Measurements from ENCODE around the gene LCN15. TPM values are rescaled to one million over a fixed set of nuclear protein-coding genes. Genes with fewer than 3 reads are reported as not detected.

The LCN15 gene
- total and polyA plus RNA-seq, 10 of the 15 experiments (the other 5 are each of a cell fraction or from before 2014, with no cell fraction given): 0.37 to 0.50 TPM; not detected in 8

DNA sequence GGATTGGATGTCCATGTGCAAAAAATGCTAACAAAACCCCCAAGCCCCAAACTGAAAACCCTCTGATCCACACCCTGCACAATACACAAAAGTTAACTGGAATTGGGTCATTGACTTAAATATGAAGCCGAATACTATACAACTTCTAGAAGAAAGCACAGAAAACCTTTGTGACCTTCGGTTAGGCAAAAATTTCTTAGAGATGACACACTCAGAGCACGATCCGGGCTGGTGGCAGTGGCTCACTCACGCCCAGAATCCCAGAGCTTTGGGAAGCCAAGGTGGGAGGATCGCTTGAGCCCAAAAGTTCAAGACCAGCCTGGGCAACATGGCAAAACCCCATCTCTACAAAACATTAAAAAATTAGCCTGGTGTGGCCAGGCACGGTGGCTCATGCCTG is 53.8 kb downstream of the LCN15 start:
- Histone ChIP-seq H3K79me2 (ENCODE audit: control insufficient read depth, insufficient read depth, low read length) (no peaks in the 10 kb centered on the region), H2AFZ (ENCODE audit: control insufficient read depth, low read depth, low read length) (no peak overlapping the region), H3K27ac (ENCODE audit: control insufficient read depth, insufficient read depth) (no peak overlapping the region), H3K4me1 (ENCODE audit: control insufficient read depth, insufficient read depth, low read length) (no peaks in the 10 kb centered on the region), H3K27me3 (replicated peaks in 1 of 2; ENCODE audit: control insufficient read depth in 2 of 2, insufficient read depth in 2 of 2, low read length in 1 of 2) (peaks cover 2 to 7% of the 10 kb centered on the region in 2 experiments), H3K36me3 (ENCODE audit: control insufficient read depth in 2 of 2, insufficient read depth in 2 of 2, low read length in 1 of 2) (no peaks in the 10 kb centered on the region), H3K4me2 (ENCODE audit: control insufficient read depth, insufficient read depth) (no peak overlapping the region), H3K4me3 (no peak overlapping the region), H3K9me3 (replicated peaks; ENCODE audit: control insufficient read depth, insufficient read depth, low read length) (no peaks in the 10 kb centered on the region), H4K20me1 (ENCODE audit: control insufficient read depth, insufficient read depth) (no peaks in the 10 kb centered on the region), H3K9ac (ENCODE audit: control insufficient read depth, insufficient read depth, low read length) (no peak overlapping the region)
- no TSS peak for BruUV-seq (replicated peaks)
- FAIRE-seq: no peak
- ChIA-PET CTCF (no interaction called here), RAD21 (ENCODE audit: unreplicated experiment) (no interaction called here), SMC1A (ENCODE audit: uncharacterized antibody, unreplicated experiment) (no interaction called here), POLR2A (no interaction called here)
- intact Hi-C loops (cut with micrococcal nuclease; ENCODE audit: unreplicated experiment): no loop called here
- no peak for ATAC-seq
- no peak for DNase-seq (ENCODE audit: low read depth, low spot score)
- WGBS (ENCODE audit: insufficient coverage, insufficient replicate concordance, low lambda C conversion rate, missing lambda C conversion rate): 39% methylated on average over 7 of the region's 7 CpGs
- in situ Hi-C loops (cut with MboI): no loop called here
- TF ChIP-seq PML (IDR thresholded peaks at IDR 0.05; ENCODE audit: low read length) (no peak), CHD2 (IDR thresholded peaks at IDR 0.05; ENCODE audit: borderline replicate concordance, low read depth, low read length) (no peak), ZBED1 (IDR thresholded peaks at IDR 0.05; ENCODE audit: borderline replicate concordance) (no peak), HDAC6 (IDR thresholded peaks at IDR 0.05; ENCODE audit: unreplicated experiment) (no peak)
- TF ChIP-seq, protein P1, sequence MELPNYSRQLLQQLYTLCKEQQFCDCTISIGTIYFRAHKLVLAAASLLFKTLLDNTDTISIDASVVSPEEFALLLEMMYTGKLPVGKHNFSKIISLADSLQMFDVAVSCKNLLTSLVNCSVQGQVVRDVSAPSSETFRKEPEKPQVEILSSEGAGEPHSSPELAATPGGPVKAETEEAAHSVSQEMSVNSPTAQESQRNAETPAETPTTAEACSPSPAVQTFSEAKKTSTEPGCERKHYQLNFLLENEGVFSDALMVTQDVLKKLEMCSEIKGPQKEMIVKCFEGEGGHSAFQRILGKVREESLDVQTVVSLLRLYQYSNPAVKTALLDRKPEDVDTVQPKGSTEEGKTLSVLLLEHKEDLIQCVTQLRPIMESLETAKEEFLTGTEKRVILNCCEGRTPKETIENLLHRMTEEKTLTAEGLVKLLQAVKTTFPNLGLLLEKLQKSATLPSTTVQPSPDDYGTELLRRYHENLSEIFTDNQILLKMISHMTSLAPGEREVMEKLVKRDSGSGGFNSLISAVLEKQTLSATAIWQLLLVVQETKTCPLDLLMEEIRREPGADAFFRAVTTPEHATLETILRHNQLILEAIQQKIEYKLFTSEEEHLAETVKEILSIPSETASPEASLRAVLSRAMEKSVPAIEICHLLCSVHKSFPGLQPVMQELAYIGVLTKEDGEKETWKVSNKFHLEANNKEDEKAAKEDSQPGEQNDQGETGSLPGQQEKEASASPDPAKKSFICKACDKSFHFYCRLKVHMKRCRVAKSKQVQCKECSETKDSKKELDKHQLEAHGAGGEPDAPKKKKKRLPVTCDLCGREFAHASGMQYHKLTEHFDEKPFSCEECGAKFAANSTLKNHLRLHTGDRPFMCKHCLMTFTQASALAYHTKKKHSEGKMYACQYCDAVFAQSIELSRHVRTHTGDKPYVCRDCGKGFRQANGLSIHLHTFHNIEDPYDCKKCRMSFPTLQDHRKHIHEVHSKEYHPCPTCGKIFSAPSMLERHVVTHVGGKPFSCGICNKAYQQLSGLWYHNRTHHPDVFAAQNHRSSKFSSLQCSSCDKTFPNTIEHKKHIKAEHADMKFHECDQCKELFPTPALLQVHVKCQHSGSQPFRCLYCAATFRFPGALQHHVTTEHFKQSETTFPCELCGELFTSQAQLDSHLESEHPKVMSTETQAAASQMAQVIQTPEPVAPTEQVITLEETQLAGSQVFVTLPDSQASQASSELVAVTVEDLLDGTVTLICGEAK (IDR thresholded peaks at IDR 0.05; ENCODE audit: borderline replicate concordance): no peak

Small RNAs within 50 kb of the gene (microRNA-seq; reads per million reads assigned to microRNA genes)
- gene MIR6722: not detected

Small RNAs within 50 kb of the gene (small RNA-seq; reads per million reads assigned to genes)
- not detected for gene AL355987.2
- not detected for gene ATP6V1G1P3
- gene MIR6722: not detected

Other genes starting within 250 kb of the LCN15 start
Only the 7 nearest of the 22 such genes appear.
- 0.11 and 0.28 TPM in 2 replicates for gene DIPK1B, start 51.9 kb downstream of the LCN15 start, total RNA-seq (2014; rRNA removed)
- gene DIPK1B, start 51.9 kb downstream of the LCN15 start, total RNA-seq (2014; rRNA removed; fragmentation: Illumina TruSeq; extraction: Trizol): 0.09 TPM in 2 replicates
- gene DIPK1B, start 51.9 kb downstream of the LCN15 start, total RNA-seq (2021): 0.21 and 0.32 TPM in 2 replicates
- gene DIPK1B, start 51.9 kb downstream of the LCN15 start, polyA plus RNA-seq (2011; rRNA removed): 0.06 and 0.12 TPM in 2 replicates
- gene DIPK1B, start 51.9 kb downstream of the LCN15 start, polyA plus RNA-seq (2014; fragmentation: Illumina TruSeq; extraction: Trizol): not detected in 2 replicates
- not detected for gene DIPK1B, start 51.9 kb downstream of the LCN15 start, polyA plus RNA-seq (2014; fragmentation: Nextera tagmentation; extraction: Ambion mirVana)
- gene DIPK1B, start 51.9 kb downstream of the LCN15 start, polyA plus RNA-seq (2014; rRNA removed): 0.16 and 0.20 TPM in 2 replicates
- gene DIPK1B, start 51.9 kb downstream of the LCN15 start, polyA plus RNA-seq (2016; fragmentation: Nextera tagmentation; extraction: Ambion mirVana): under 1 TPM; 0.08 to 0.13 TPM
- gene LCN10, start 21.6 kb downstream of the LCN15 start, total RNA-seq (2014; rRNA removed): 0.06 TPM in 1 of 2 replicates, not detected in the other
- gene LCN10, start 21.6 kb downstream of the LCN15 start, total RNA-seq (2014; rRNA removed; fragmentation: Illumina TruSeq; extraction: Trizol): 0.18 and 0.28 TPM in 2 replicates
- 0.21 and 0.51 TPM in 2 replicates for gene LCN10, start 21.6 kb downstream of the LCN15 start, total RNA-seq (2021)
- 1.3 TPM in 2 replicates for gene LCN10, start 21.6 kb downstream of the LCN15 start, polyA plus RNA-seq (2011; rRNA removed)
- gene LCN10, start 21.6 kb downstream of the LCN15 start, polyA plus RNA-seq (2014; fragmentation: Illumina TruSeq; extraction: Trizol): 0.16 TPM in 1 of 2 replicates, not detected in the other
- under 1 TPM in 1 of 2 experiments, not detected in 1; 0.11 TPM for gene LCN10, start 21.6 kb downstream of the LCN15 start, polyA plus RNA-seq (2014; fragmentation: Nextera tagmentation; extraction: Ambion mirVana)
- 0.06 and 0.35 TPM in 2 replicates for gene LCN10, start 21.6 kb downstream of the LCN15 start, polyA plus RNA-seq (2014; rRNA removed)
- 1 to 10 TPM in 1 of 2 experiments, under 1 TPM in 1; 0.39 to 1.1 TPM for gene LCN10, start 21.6 kb downstream of the LCN15 start, polyA plus RNA-seq (2016; fragmentation: Nextera tagmentation; extraction: Ambion mirVana)
- gene LCN6, start 16.0 kb downstream of the LCN15 start, total RNA-seq (2014; rRNA removed): not detected in 2 replicates
- not detected in 2 replicates for gene LCN6, start 16.0 kb downstream of the LCN15 start, total RNA-seq (2014; rRNA removed; fragmentation: Illumina TruSeq; extraction: Trizol)
- not detected in 2 replicates for gene LCN6, start 16.0 kb downstream of the LCN15 start, total RNA-seq (2021)
- gene LCN6, start 16.0 kb downstream of the LCN15 start, polyA plus RNA-seq (2011; rRNA removed): not detected in 2 replicates
- not detected in 2 replicates for gene LCN6, start 16.0 kb downstream of the LCN15 start, polyA plus RNA-seq (2014; fragmentation: Illumina TruSeq; extraction: Trizol)
- not detected for gene LCN6, start 16.0 kb downstream of the LCN15 start, polyA plus RNA-seq (2014; fragmentation: Nextera tagmentation; extraction: Ambion mirVana)
- gene LCN6, start 16.0 kb downstream of the LCN15 start, polyA plus RNA-seq (2014; rRNA removed): not detected in 2 replicates
- not detected for gene LCN6, start 16.0 kb downstream of the LCN15 start, polyA plus RNA-seq (2016; fragmentation: Nextera tagmentation; extraction: Ambion mirVana)
- gene LCN8, start 6.3 kb downstream of the LCN15 start, total RNA-seq (2014; rRNA removed): not detected in 2 replicates
- gene LCN8, start 6.3 kb downstream of the LCN15 start, total RNA-seq (2014; rRNA removed; fragmentation: Illumina TruSeq; extraction: Trizol): not detected in 2 replicates
- gene LCN8, start 6.3 kb downstream of the LCN15 start, total RNA-seq (2021): not detected in 2 replicates
- gene LCN8, start 6.3 kb downstream of the LCN15 start, polyA plus RNA-seq (2011; rRNA removed): not detected in 2 replicates
- gene LCN8, start 6.3 kb downstream of the LCN15 start, polyA plus RNA-seq (2014; fragmentation: Illumina TruSeq; extraction: Trizol): not detected in 2 replicates
- gene LCN8, start 6.3 kb downstream of the LCN15 start, polyA plus RNA-seq (2014; fragmentation: Nextera tagmentation; extraction: Ambion mirVana): not detected
- gene LCN8, start 6.3 kb downstream of the LCN15 start, polyA plus RNA-seq (2014; rRNA removed): not detected in 2 replicates
- not detected for gene LCN8, start 6.3 kb downstream of the LCN15 start, polyA plus RNA-seq (2016; fragmentation: Nextera tagmentation; extraction: Ambion mirVana)
- gene TMEM141, start 26.8 kb upstream of the LCN15 start, total RNA-seq (2014; rRNA removed): 42.5 and 43.1 TPM in 2 replicates
- 27.4 and 29.2 TPM in 2 replicates for gene TMEM141, start 26.8 kb upstream of the LCN15 start, total RNA-seq (2014; rRNA removed; fragmentation: Illumina TruSeq; extraction: Trizol)
- gene TMEM141, start 26.8 kb upstream of the LCN15 start, total RNA-seq (2021): 31.1 and 36.1 TPM in 2 replicates
- gene TMEM141, start 26.8 kb upstream of the LCN15 start, polyA plus RNA-seq (2011; rRNA removed): 11.0 and 20.2 TPM in 2 replicates
- 15.2 and 38.1 TPM in 2 replicates for gene TMEM141, start 26.8 kb upstream of the LCN15 start, polyA plus RNA-seq (2014; fragmentation: Illumina TruSeq; extraction: Trizol)
- gene TMEM141, start 26.8 kb upstream of the LCN15 start, polyA plus RNA-seq (2014; fragmentation: Nextera tagmentation; extraction: Ambion mirVana): 10 to 100 TPM in 1 of 2 experiments, 1 to 10 TPM in 1; 7.8 to 13.3 TPM
- 37.7 and 43.5 TPM in 2 replicates for gene TMEM141, start 26.8 kb upstream of the LCN15 start, polyA plus RNA-seq (2014; rRNA removed)
- 10 to 100 TPM; 46.7 to 48.6 TPM for gene TMEM141, start 26.8 kb upstream of the LCN15 start, polyA plus RNA-seq (2016; fragmentation: Nextera tagmentation; extraction: Ambion mirVana)
- not detected in 2 replicates for gene CCDC183, start 31.8 kb upstream of the LCN15 start, total RNA-seq (2014; rRNA removed)
- gene CCDC183, start 31.8 kb upstream of the LCN15 start, total RNA-seq (2014; rRNA removed; fragmentation: Illumina TruSeq; extraction: Trizol): not detected in 2 replicates
- 0.27 TPM in 1 of 2 replicates, not detected in the other for gene CCDC183, start 31.8 kb upstream of the LCN15 start, total RNA-seq (2021)
- 0.26 and 0.43 TPM in 2 replicates for gene CCDC183, start 31.8 kb upstream of the LCN15 start, polyA plus RNA-seq (2011; rRNA removed)
- 0.04 TPM in 1 of 2 replicates, not detected in the other for gene CCDC183, start 31.8 kb upstream of the LCN15 start, polyA plus RNA-seq (2014; fragmentation: Illumina TruSeq; extraction: Trizol)
- not detected for gene CCDC183, start 31.8 kb upstream of the LCN15 start, polyA plus RNA-seq (2014; fragmentation: Nextera tagmentation; extraction: Ambion mirVana)
- 0.25 and 0.60 TPM in 2 replicates for gene CCDC183, start 31.8 kb upstream of the LCN15 start, polyA plus RNA-seq (2014; rRNA removed)
- 1 to 10 TPM in 1 of 2 experiments, under 1 TPM in 1; 0.55 to 1.2 TPM for gene CCDC183, start 31.8 kb upstream of the LCN15 start, polyA plus RNA-seq (2016; fragmentation: Nextera tagmentation; extraction: Ambion mirVana)
- gene RABL6, start 43.4 kb upstream of the LCN15 start, total RNA-seq (2014; rRNA removed): 75.9 and 88.4 TPM in 2 replicates
- 38.7 and 44.4 TPM in 2 replicates for gene RABL6, start 43.4 kb upstream of the LCN15 start, total RNA-seq (2014; rRNA removed; fragmentation: Illumina TruSeq; extraction: Trizol)
- gene RABL6, start 43.4 kb upstream of the LCN15 start, total RNA-seq (2021): 125 and 134 TPM in 2 replicates
- gene RABL6, start 43.4 kb upstream of the LCN15 start, polyA plus RNA-seq (2011; rRNA removed): 25.5 and 45.8 TPM in 2 replicates
- 21.6 and 38.4 TPM in 2 replicates for gene RABL6, start 43.4 kb upstream of the LCN15 start, polyA plus RNA-seq (2014; fragmentation: Illumina TruSeq; extraction: Trizol)
- gene RABL6, start 43.4 kb upstream of the LCN15 start, polyA plus RNA-seq (2014; fragmentation: Nextera tagmentation; extraction: Ambion mirVana): 1 to 10 TPM; 1.4 to 5.4 TPM
- gene RABL6, start 43.4 kb upstream of the LCN15 start, polyA plus RNA-seq (2014; rRNA removed): 84.7 and 92.1 TPM in 2 replicates
- gene RABL6, start 43.4 kb upstream of the LCN15 start, polyA plus RNA-seq (2016; fragmentation: Nextera tagmentation; extraction: Ambion mirVana): 10 to 100 TPM; 16.4 to 41.0 TPM